ENCODE data around the gene SMIM12. TPM values are rescaled to one million over a fixed set of nuclear protein-coding genes. Genes with fewer than 3 reads are reported as not detected.

The SMIM12 gene, protein sequence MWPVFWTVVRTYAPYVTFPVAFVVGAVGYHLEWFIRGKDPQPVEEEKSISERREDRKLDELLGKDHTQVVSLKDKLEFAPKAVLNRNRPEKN
- total RNA-seq: 24.2 and 25.3 TPM in 2 replicates

DNA sequence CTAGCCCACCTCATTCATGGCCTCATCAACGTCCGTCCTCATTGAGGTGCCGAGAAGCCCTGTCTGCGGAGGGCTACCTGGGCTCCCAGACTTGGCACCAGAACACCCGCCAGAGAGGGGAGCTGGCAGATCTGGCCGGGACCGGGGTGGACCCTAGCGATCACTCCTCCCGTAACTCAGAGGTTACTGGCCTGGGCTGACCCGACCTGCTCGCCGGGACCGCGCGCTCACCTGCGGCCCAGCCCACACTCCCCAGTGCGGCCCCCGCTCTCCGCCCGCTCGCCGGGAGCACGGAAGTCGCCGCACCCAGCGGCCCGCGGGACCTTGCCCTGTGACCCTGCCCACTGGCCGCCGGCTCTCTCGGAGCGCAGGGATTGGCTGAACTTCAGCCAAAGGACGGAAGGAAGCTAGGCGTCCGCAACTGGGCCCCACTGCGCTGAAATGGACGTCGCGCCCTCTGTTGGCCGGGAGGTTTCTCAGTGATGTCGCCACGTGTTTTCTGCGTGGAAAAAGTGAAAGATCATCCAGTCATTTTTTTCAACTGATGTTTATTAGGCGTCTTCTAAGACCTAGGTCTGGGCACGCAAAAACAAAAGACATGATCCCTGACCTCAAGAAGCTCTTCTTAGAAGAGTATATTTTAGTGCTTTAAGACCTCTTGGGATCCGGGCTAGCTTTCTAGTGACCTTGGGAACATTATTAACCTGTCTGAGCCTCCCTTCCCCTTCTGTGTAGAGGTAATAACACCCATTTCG is at the start of gene SMIM12:
SMIM12 (minus strand) TSS at position 304 of the 755 bp plus-strand sequence. CDS start 3,772 bp downstream, outside the sequence.
- H3K27ac ChIP-seq (ENCODE audit: low read depth, low read length): peak within 1 kb of the TSS; percentile 86

GRCh38 chr1:34908369-34908768 is 48.8 kb upstream of the SMIM12 start:
- H3K4me3 ChIP-seq (ENCODE audit: insufficient read depth, low read length): no peak overlapping the region
- TF ChIP-seq, protein P1, sequence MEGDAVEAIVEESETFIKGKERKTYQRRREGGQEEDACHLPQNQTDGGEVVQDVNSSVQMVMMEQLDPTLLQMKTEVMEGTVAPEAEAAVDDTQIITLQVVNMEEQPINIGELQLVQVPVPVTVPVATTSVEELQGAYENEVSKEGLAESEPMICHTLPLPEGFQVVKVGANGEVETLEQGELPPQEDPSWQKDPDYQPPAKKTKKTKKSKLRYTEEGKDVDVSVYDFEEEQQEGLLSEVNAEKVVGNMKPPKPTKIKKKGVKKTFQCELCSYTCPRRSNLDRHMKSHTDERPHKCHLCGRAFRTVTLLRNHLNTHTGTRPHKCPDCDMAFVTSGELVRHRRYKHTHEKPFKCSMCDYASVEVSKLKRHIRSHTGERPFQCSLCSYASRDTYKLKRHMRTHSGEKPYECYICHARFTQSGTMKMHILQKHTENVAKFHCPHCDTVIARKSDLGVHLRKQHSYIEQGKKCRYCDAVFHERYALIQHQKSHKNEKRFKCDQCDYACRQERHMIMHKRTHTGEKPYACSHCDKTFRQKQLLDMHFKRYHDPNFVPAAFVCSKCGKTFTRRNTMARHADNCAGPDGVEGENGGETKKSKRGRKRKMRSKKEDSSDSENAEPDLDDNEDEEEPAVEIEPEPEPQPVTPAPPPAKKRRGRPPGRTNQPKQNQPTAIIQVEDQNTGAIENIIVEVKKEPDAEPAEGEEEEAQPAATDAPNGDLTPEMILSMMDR (IDR thresholded peaks at IDR 0.05; ENCODE audit: extremely low read depth, low read depth, low read length): no peak
- no peaks in the 10 kb centered on the region for H3K9me3 ChIP-seq (ENCODE audit: low read depth, low read length)
- peaks cover 2% of the 10 kb centered on the region for H3K27me3 ChIP-seq (ENCODE audit: insufficient read depth, low read length)
- H4K20me1 ChIP-seq (ENCODE audit: insufficient read depth, low read length): no peaks in the 10 kb centered on the region
- no peaks in the 10 kb centered on the region for H3K36me3 ChIP-seq (ENCODE audit: insufficient read depth, low read length)
- H3K79me2 ChIP-seq (ENCODE audit: insufficient read depth, low read length): no peaks in the 10 kb centered on the region
- no peaks in the 10 kb centered on the region for H3K4me1 ChIP-seq (ENCODE audit: insufficient read depth, low read length)
- H2AFZ ChIP-seq (ENCODE audit: low read length): no peak overlapping the region
- no peak overlapping the region for H3K4me2 ChIP-seq (ENCODE audit: insufficient read depth, low read length)
- no peak overlapping the region for H3K27ac ChIP-seq (ENCODE audit: low read depth, low read length)
- no peak for DNase-seq (ENCODE audit: insufficient read length, low spot score, missing footprints)

More for the DNA sequence above, at the start of gene SMIM12:
- Histone ChIP-seq H3K4me1 (ENCODE audit: insufficient read depth, low read length) (peaks cover 15% of the 10 kb centered on the region), H3K9me3 (ENCODE audit: low read depth, low read length) (no peaks in the 10 kb centered on the region), H3K27me3 (ENCODE audit: insufficient read depth, low read length) (peaks cover 8% of the 10 kb centered on the region), H3K36me3 (ENCODE audit: insufficient read depth, low read length) (peaks cover 11% of the 10 kb centered on the region), H3K79me2 (ENCODE audit: insufficient read depth, low read length) (peaks cover 49% of the 10 kb centered on the region), H3K4me3 (ENCODE audit: insufficient read depth, low read length) (peak within 1 kb of the TSS; percentile 95), H2AFZ (ENCODE audit: low read length) (peak within 1 kb of the TSS; percentile 94), H4K20me1 (ENCODE audit: insufficient read depth, low read length) (peaks cover 25% of the 10 kb centered on the region), H3K4me2 (ENCODE audit: insufficient read depth, low read length) (peak within 1 kb of the TSS; percentile 94)
- peak; percentile 99 for DNase-seq (ENCODE audit: insufficient read length, low spot score, missing footprints)
- TF ChIP-seq, protein P1 (IDR thresholded peaks at IDR 0.05; ENCODE audit: extremely low read depth, low read depth, low read length): peak; percentile 90

DNA sequence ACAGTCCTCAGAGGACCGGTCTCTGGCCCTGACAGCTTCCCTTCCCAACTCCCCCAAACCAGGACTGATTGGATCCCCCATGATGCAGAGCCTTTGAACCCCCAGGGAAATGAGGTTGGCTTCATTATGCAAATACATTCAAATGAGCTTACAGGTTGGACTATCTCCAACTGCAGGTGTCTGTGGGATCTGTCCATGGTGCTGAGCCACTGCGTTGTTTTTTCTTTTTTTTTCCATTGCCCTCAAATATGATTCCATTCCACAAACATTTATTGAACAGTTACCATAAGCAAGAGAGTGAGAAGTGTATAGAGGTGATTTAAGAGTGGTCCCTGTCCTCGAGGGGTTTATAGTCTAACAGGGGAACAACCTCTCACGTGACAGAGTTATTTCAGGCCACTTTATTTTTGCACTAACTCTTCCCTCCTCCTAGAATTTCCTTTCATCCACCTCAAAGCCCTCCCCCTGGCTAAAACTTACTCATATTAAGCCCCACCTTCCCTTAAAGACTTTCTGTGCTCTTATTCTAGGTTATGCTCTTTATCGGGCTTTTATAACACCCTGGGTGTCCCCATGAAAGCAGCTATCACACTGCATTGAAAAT is 48.0 kb upstream of the SMIM12 start:
- H2AFZ ChIP-seq (ENCODE audit: low read length): no peak overlapping the region
- no peaks in the 10 kb centered on the region for H3K36me3 ChIP-seq (ENCODE audit: insufficient read depth, low read length)
- no peaks in the 10 kb centered on the region for H3K9me3 ChIP-seq (ENCODE audit: low read depth, low read length)
- H3K4me3 ChIP-seq (ENCODE audit: insufficient read depth, low read length): no peak overlapping the region
- no peaks in the 10 kb centered on the region for H4K20me1 ChIP-seq (ENCODE audit: insufficient read depth, low read length)
- H3K4me1 ChIP-seq (ENCODE audit: insufficient read depth, low read length): no peaks in the 10 kb centered on the region
- no peak overlapping the region for H3K27ac ChIP-seq (ENCODE audit: low read depth, low read length)
- no peaks in the 10 kb centered on the region for H3K79me2 ChIP-seq (ENCODE audit: insufficient read depth, low read length)
- H3K27me3 ChIP-seq (ENCODE audit: insufficient read depth, low read length): peaks cover under 1% of the 10 kb centered on the region
- H3K4me2 ChIP-seq (ENCODE audit: insufficient read depth, low read length): no peak overlapping the region
- TF ChIP-seq, protein P1 (IDR thresholded peaks at IDR 0.05; ENCODE audit: extremely low read depth, low read depth, low read length): no peak
- DNase-seq (ENCODE audit: insufficient read length, low spot score, missing footprints): no peak

GRCh38 chr1:34906756-34907155 is 47.2 kb upstream of the SMIM12 start:
- no peak overlapping the region for H3K4me3 ChIP-seq (ENCODE audit: insufficient read depth, low read length)
- H3K36me3 ChIP-seq (ENCODE audit: insufficient read depth, low read length): no peaks in the 10 kb centered on the region
- H3K4me1 ChIP-seq (ENCODE audit: insufficient read depth, low read length): no peaks in the 10 kb centered on the region
- no peaks in the 10 kb centered on the region for H4K20me1 ChIP-seq (ENCODE audit: insufficient read depth, low read length)
- no peaks in the 10 kb centered on the region for H3K27me3 ChIP-seq (ENCODE audit: insufficient read depth, low read length)
- H3K79me2 ChIP-seq (ENCODE audit: insufficient read depth, low read length): no peaks in the 10 kb centered on the region
- no peak overlapping the region for H3K4me2 ChIP-seq (ENCODE audit: insufficient read depth, low read length)
- TF ChIP-seq, protein P1 (IDR thresholded peaks at IDR 0.05; ENCODE audit: extremely low read depth, low read depth, low read length): no peak
- peak; percentile 77 for DNase-seq (ENCODE audit: insufficient read length, low spot score, missing footprints)
- H3K27ac ChIP-seq (ENCODE audit: low read depth, low read length): no peak overlapping the region
- H3K9me3 ChIP-seq (ENCODE audit: low read depth, low read length): no peaks in the 10 kb centered on the region
- H2AFZ ChIP-seq (ENCODE audit: low read length): no peak overlapping the region
